IPS-18c (cell line): ENCODE results near the gene SKP1.

ENCODE experiments used
- H3K4me3 ChIP-seq: 2 replicates; pipeline ENCODE4 v1.7.0; 2013; ENCODE audit warnings: low read depth, mild to moderate bottlenecking, low read length, moderate library complexity; ENCODE audit not compliant: insufficient read depth
- H3K9me3 ChIP-seq: one replicate; pipeline ENCODE4 v1.6.1; 2013; ENCODE audit warnings: mild to moderate bottlenecking, low read length, moderate library complexity; ENCODE audit not compliant: control insufficient read depth, insufficient read depth

Gene SKP1

GRCh38 chr5:134136221-134136631, 40.5 kb downstream of the SKP1 start:
- Histone ChIP-seq H3K4me3 (no peak overlapping the region), H3K9me3 (no peaks in the 10 kb centered on the region)

GRCh38 chr5:134135091-134135655, 41.6 kb downstream of the SKP1 start:
- Histone ChIP-seq H3K9me3 (no peaks in the 10 kb centered on the region), H3K4me3 (no peak overlapping the region)

- no peak overlapping the region for H3K4me3 ChIP-seq
- H3K9me3 ChIP-seq, result no peaks in the 10 kb centered on the region
Observed at GRCh38 chr5:134133995-134134541, 42.7 kb downstream of the SKP1 start.

GRCh38 chr5:134133188-134133994, 43.4 kb downstream of the SKP1 start:
- Histone ChIP-seq H3K9me3 (no peaks in the 10 kb centered on the region), H3K4me3 (no peak overlapping the region)

GRCh38 chr5:134132372-134133187, 44.2 kb downstream of the SKP1 start:
- no peaks in the 10 kb centered on the region for H3K9me3 ChIP-seq
- H3K4me3 ChIP-seq, result no peak overlapping the region

GRCh38 chr5:134131578-134132350, 45.0 kb downstream of the SKP1 start:
- H3K9me3 ChIP-seq, result no peaks in the 10 kb centered on the region
- no peak overlapping the region for H3K4me3 ChIP-seq

GRCh38 chr5:134131165-134131564, 45.6 kb downstream of the SKP1 start:
- Histone ChIP-seq H3K4me3 (no peak overlapping the region), H3K9me3 (no peaks in the 10 kb centered on the region)

- Histone ChIP-seq H3K4me3 (no peak overlapping the region), H3K9me3 (no peaks in the 10 kb centered on the region)
Observed at GRCh38 chr5:134130239-134130945, 46.4 kb downstream of the SKP1 start.

- H3K9me3 ChIP-seq, result no peaks in the 10 kb centered on the region
- no peak overlapping the region for H3K4me3 ChIP-seq
Observed at GRCh38 chr5:134129411-134130238, 47.1 kb downstream of the SKP1 start.

GRCh38 chr5:134128648-134128995, 48.1 kb downstream of the SKP1 start:
- H3K9me3 ChIP-seq, result no peaks in the 10 kb centered on the region

GRCh38 chr5:134127988-134128647, 48.6 kb downstream of the SKP1 start:
- Histone ChIP-seq H3K4me3 (no peak overlapping the region), H3K9me3 (no peaks in the 10 kb centered on the region)

More at GRCh38 chr5:134128648-134128995, 48.1 kb downstream of the SKP1 start:
- no peak overlapping the region for H3K4me3 ChIP-seq

GRCh38 chr5:134127376-134127861, 49.3 kb downstream of the SKP1 start:
- H3K9me3 ChIP-seq, result no peaks in the 10 kb centered on the region
- no peak overlapping the region for H3K4me3 ChIP-seq

GRCh38 chr5:134125039-134126015, 51.4 kb downstream of the SKP1 start:
- no peak overlapping the region for H3K4me3 ChIP-seq
- H3K9me3 ChIP-seq, result no peaks in the 10 kb centered on the region

GRCh38 chr5:134124289-134125038, 52.3 kb downstream of the SKP1 start:
- no peaks in the 10 kb centered on the region for H3K9me3 ChIP-seq
- H3K4me3 ChIP-seq, result no peak overlapping the region
